ENCODE measurements around the gene ARHGAP1. TPM values are rescaled to one million over a fixed set of nuclear protein-coding genes. Genes with fewer than 3 reads are reported as not detected.

Gene ARHGAP1
- total RNA-seq, 1 experiment from 2014 or later, result 53.0 TPM

DNA sequence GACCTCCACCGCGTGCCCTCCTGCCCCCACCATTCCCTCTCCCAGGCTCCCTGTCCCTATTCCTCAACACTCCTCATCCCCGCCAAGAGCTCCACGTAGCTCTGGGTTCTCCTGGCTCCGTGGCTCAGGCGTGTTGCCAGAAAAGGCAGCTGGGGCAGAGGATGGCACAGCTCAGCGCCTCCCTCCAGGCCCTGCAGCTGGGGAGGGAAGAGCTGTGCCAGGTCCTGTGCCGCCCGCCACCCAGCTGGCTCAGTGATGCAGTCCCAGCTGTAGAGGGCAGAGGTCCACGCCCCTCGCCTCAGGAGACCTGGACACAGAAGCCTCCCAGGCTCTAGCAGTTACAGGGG, 4.2 kb downstream of the ARHGAP1 start (continued):
- TF ChIP-seq, protein P1, sequence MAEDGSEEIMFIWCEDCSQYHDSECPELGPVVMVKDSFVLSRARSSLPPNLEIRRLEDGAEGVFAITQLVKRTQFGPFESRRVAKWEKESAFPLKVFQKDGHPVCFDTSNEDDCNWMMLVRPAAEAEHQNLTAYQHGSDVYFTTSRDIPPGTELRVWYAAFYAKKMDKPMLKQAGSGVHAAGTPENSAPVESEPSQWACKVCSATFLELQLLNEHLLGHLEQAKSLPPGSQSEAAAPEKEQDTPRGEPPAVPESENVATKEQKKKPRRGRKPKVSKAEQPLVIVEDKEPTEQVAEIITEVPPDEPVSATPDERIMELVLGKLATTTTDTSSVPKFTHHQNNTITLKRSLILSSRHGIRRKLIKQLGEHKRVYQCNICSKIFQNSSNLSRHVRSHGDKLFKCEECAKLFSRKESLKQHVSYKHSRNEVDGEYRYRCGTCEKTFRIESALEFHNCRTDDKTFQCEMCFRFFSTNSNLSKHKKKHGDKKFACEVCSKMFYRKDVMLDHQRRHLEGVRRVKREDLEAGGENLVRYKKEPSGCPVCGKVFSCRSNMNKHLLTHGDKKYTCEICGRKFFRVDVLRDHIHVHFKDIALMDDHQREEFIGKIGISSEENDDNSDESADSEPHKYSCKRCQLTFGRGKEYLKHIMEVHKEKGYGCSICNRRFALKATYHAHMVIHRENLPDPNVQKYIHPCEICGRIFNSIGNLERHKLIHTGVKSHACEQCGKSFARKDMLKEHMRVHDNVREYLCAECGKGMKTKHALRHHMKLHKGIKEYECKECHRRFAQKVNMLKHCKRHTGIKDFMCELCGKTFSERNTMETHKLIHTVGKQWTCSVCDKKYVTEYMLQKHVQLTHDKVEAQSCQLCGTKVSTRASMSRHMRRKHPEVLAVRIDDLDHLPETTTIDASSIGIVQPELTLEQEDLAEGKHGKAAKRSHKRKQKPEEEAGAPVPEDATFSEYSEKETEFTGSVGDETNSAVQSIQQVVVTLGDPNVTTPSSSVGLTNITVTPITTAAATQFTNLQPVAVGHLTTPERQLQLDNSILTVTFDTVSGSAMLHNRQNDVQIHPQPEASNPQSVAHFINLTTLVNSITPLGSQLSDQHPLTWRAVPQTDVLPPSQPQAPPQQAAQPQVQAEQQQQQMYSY (CRISPR knock-in tag; IDR thresholded peaks at IDR 0.05), result no peak
- no peak for TF ChIP-seq CREB1 (CRISPR knock-in tag; IDR thresholded peaks at IDR 0.05)
- TF ChIP-seq, protein P2, sequence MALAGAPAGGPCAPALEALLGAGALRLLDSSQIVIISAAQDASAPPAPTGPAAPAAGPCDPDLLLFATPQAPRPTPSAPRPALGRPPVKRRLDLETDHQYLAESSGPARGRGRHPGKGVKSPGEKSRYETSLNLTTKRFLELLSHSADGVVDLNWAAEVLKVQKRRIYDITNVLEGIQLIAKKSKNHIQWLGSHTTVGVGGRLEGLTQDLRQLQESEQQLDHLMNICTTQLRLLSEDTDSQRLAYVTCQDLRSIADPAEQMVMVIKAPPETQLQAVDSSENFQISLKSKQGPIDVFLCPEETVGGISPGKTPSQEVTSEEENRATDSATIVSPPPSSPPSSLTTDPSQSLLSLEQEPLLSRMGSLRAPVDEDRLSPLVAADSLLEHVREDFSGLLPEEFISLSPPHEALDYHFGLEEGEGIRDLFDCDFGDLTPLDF (CRISPR knock-in tag; IDR thresholded peaks at IDR 0.05), result no peak
- no peak for TF ChIP-seq ZNF317 (CRISPR knock-in tag; IDR thresholded peaks at IDR 0.05; ENCODE audit: borderline replicate concordance, low read depth)
- TF ChIP-seq, protein P3, sequence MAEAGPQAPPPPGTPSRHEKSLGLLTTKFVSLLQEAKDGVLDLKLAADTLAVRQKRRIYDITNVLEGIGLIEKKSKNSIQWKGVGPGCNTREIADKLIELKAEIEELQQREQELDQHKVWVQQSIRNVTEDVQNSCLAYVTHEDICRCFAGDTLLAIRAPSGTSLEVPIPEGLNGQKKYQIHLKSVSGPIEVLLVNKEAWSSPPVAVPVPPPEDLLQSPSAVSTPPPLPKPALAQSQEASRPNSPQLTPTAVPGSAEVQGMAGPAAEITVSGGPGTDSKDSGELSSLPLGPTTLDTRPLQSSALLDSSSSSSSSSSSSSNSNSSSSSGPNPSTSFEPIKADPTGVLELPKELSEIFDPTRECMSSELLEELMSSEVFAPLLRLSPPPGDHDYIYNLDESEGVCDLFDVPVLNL (CRISPR knock-in tag; IDR thresholded peaks at IDR 0.05; ENCODE audit: borderline replicate concordance, low read depth), result no peak
- no peak for TF ChIP-seq ZNF263 (CRISPR knock-in tag; IDR thresholded peaks at IDR 0.05; ENCODE audit: low read depth)
- TF ChIP-seq GRHL2 (CRISPR knock-in tag; IDR thresholded peaks at IDR 0.05; ENCODE audit: insufficient replicate concordance, severe bottlenecking), result no peak
- TF ChIP-seq EMX1 (CRISPR knock-in tag; IDR thresholded peaks at IDR 0.05), result no peak
- TF ChIP-seq NFATC4 (CRISPR knock-in tag; IDR thresholded peaks at IDR 0.05), result no peak
- no peak for TF ChIP-seq JAZF1 (CRISPR knock-in tag; IDR thresholded peaks at IDR 0.05)
- TF ChIP-seq, protein P4, sequence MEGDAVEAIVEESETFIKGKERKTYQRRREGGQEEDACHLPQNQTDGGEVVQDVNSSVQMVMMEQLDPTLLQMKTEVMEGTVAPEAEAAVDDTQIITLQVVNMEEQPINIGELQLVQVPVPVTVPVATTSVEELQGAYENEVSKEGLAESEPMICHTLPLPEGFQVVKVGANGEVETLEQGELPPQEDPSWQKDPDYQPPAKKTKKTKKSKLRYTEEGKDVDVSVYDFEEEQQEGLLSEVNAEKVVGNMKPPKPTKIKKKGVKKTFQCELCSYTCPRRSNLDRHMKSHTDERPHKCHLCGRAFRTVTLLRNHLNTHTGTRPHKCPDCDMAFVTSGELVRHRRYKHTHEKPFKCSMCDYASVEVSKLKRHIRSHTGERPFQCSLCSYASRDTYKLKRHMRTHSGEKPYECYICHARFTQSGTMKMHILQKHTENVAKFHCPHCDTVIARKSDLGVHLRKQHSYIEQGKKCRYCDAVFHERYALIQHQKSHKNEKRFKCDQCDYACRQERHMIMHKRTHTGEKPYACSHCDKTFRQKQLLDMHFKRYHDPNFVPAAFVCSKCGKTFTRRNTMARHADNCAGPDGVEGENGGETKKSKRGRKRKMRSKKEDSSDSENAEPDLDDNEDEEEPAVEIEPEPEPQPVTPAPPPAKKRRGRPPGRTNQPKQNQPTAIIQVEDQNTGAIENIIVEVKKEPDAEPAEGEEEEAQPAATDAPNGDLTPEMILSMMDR (IDR thresholded peaks at IDR 0.05), result no peak

DNA sequence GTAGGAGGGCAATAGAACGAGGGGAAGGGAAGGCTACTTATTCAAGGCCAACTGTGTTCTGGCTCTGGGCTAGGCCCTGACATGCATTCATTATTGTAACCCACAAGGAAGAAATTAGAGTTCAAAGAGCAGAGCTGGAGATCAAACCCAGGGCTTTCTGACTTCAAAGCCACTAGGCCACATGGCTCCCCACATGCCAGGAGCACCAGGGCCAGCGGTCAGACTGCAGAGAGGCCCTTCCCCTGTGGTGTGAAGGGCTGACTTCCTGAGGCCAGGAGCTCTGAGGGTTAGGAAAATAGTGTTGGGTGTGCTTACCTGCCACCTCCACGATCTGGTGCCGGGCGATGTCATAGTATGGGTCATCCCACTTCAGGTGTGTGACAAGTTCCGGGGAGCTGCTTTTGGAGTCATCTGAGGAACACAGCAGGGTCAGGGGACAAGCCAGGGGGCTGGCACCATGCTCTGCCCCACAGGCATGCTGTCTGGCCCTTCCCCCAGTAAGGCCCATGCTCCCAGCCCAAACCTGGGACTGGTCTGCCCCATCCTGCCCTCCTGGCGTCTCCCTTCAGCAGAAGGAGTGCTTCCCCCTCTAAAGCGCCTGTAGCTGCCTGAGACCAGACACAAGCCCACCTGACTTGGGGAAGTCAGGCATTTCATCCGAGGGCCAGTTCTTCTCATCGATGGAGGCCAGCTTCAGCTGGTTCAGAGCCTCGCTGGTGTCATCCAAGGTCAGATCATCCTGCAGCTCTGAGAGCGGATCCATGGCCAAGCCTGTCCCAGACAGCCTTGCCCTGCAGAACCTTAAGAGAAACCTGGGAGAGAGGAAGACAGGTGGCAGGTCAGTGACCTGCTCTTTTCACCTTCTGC, 4.8 kb downstream of the ARHGAP1 start:
- ChIA-PET POLR2A (no interaction called here), CTCF (no interaction called here)
- ATAC-seq (no peak), DNase-seq (ENCODE audit: low spot score) (no peak)
- Mint-ChIP-seq H3K27me3 (ENCODE audit: low read depth) (no peaks in the 10 kb centered on the region), H3K4me3 (no peak overlapping the region), H3K27ac (no peak overlapping the region), H3K36me3 (no peaks in the 10 kb centered on the region), H3K9me3 (no peaks in the 10 kb centered on the region), H3K4me1 (0 out of 2 replicates have a peak, but pooled peaks cover 5% of the 10 kb centered on the region)
- no peak for TF ChIP-seq ZNF219 (CRISPR knock-in tag; IDR thresholded peaks at IDR 0.05; ENCODE audit: borderline replicate concordance)
- TF ChIP-seq, protein P5, sequence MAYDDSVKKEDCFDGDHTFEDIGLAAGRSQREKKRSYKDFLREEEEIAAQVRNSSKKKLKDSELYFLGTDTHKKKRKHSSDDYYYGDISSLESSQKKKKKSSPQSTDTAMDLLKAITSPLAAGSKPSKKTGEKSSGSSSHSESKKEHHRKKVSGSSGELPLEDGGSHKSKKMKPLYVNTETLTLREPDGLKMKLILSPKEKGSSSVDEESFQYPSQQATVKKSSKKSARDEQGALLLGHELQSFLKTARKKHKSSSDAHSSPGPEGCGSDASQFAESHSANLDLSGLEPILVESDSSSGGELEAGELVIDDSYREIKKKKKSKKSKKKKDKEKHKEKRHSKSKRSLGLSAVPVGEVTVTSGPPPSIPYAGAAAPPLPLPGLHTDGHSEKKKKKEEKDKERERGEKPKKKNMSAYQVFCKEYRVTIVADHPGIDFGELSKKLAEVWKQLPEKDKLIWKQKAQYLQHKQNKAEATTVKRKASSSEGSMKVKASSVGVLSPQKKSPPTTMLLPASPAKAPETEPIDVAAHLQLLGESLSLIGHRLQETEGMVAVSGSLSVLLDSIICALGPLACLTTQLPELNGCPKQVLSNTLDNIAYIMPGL (CRISPR knock-in tag; IDR thresholded peaks at IDR 0.05), result no peak
- TF ChIP-seq SMAD4 (CRISPR knock-in tag; IDR thresholded peaks at IDR 0.05), result no peak
- TF ChIP-seq NFATC4 (CRISPR knock-in tag; IDR thresholded peaks at IDR 0.05), result no peak
- TF ChIP-seq FOXP1 (CRISPR knock-in tag; IDR thresholded peaks at IDR 0.05; ENCODE audit: borderline replicate concordance), result no peak
- TF ChIP-seq, protein P1 (CRISPR knock-in tag; IDR thresholded peaks at IDR 0.05), result no peak
- TF ChIP-seq SMAD3 (CRISPR knock-in tag; IDR thresholded peaks at IDR 0.05; ENCODE audit: borderline replicate concordance), result no peak
- TF ChIP-seq CREM (CRISPR knock-in tag; IDR thresholded peaks at IDR 0.05), result no peak
